Adrenal gland (tissue), 12 donors: ENCODE measurements around the gene MAN2C1. TPM values are rescaled to one million over a fixed set of nuclear protein-coding genes. Genes with fewer than 3 reads are reported as not detected.
A peak's percentile ranks its signal among the peaks of the same experiment; 100 is the strongest.

Experiments used
- DNase-seq, 7 donors: peaks; one replicate each; pipeline ENCODE4 v3.0.0-alpha.2; 2019 to 2020
- H3K27ac ChIP-seq, 5 donors: fragments of 200-600 bp; sonication (generic) in 4 of 5; 1 replicate in 3 of 5; 2 replicates in 2 of 5; pipeline versions ENCODE4 v1.5.1 to v1.8.0; 2016 to 2020; ENCODE audit warnings: mild to moderate bottlenecking in 1 of 5
- H3K27me3 ChIP-seq: fragments of 200-600 bp; 2 replicates; pipeline ENCODE4 v1.8.0; 2021
- H3K36me3 ChIP-seq, 2 donors: fragments of 200-600 bp; replicated peaks in 1 of 2; 1 replicate in 1 of 2; 2 replicates in 1 of 2; pipeline versions ENCODE4 v1.5.1 to v1.8.0; 2018 to 2022
- H3K4me1 ChIP-seq, 2 donors: fragments of 200-600 bp; replicated peaks in 1 of 2; 1 replicate in 1 of 2; 2 replicates in 1 of 2; pipeline versions ENCODE4 v1.5.1 to v1.8.0; 2018 to 2021
- H3K4me3 ChIP-seq, 4 donors: fragments of 200-600 bp; sonication (generic) in 3 of 4; one replicate each; pipeline ENCODE4 v1.5.1; 2016 to 2018
- H3K9me3 ChIP-seq, 3 donors: fragments of 200-600 bp; sonication (generic) in 1 of 3; replicated peaks in 1 of 3; 1 replicate in 2 of 3; 2 replicates in 1 of 3; pipeline versions ENCODE4 v1.5.1 to v1.8.0; 2016 to 2021
- CTCF ChIP-seq, 6 experiments: fragments of 450-650 bp in 4 of 6; fragments of 200-600 bp in 2 of 6; sonication (generic) in 1 of 6; IDR thresholded peaks; 1 replicate in 5 of 6; 2 replicates in 1 of 6; pipeline versions ENCODE4 v1.5.1 to v1.8.0; 2016 to 2021; ENCODE audit warnings: antibody characterized with exemption in 6 of 6, mild to moderate bottlenecking in 2 of 6, moderate library complexity in 1 of 6
- POLR2A ChIP-seq, 2 donors: fragments of 450-650 bp; IDR thresholded peaks; one replicate each; pipeline ENCODE4 v1.6.1; 2017; ENCODE audit warnings: antibody characterized with exemption in 2 of 2, mild to moderate bottlenecking in 2 of 2, moderate library complexity in 1 of 2
- WGBS, 4 donors: extraction: QIAGEN DNeasy Blood & Tissue Kit in 2 of 4; methylation state at CpG; one replicate each; pipeline versions ENCODE4 v1.1.5 to v1.1.7; 2013 to 2017; 5-methylcytosine and 5-hydroxymethylcytosine counted together
- intact Hi-C, 2 donors: fragments of 100-400 bp; cut with DNase I; formaldehyde crosslinking; loops; one replicate each; pipeline versions ENCODE4 v1.14.1 to v1.15.0; 2022 to 2023
- polyA plus RNA-seq, 3 donors: library from polyadenylated mRNA; stranded (reverse); fragments of 200-250 nt in 2 of 3; fragments of 350-450 nt in 1 of 3; fragmentation: Illumina TruSeq in 1 of 3; extraction: RNeasy Lipid Tissue Mini Kit (QIAGEN cat#74804) in 1 of 3; gene quantifications; one replicate each; pipeline ENCODE4 v1.2.3, GENCODE V29; 2013 to 2014
- total RNA-seq, 9 donors: library from RNA; depleted of rRNA in 4 of 9; stranded (reverse); fragments of >200 nt in 4 of 9; fragments of 120-200 nt in 1 of 9; fragmentation: NEBNext Ultra II Directional in 1 of 9; extraction: Animal tissue kit (Norgen Biotek cat#: 25700) in 1 of 9; gene quantifications; one replicate each; pipeline versions ENCODE4 v1.1.0 to v1.2.4, GENCODE V29; 2013 to 2023
- donor health status: healthy with polysubstance abuse.
- donor health status: Bipolar disorder and iron deficiency.
- donor health status: DM: yes; HTN: yes; CAD: no.
- donor health status: DM: no; HTN: no; CAD: no.
- donor health status: DM: no; HTN: no; CAD: no.
- donor health status: DM: yes; HTN: yes; CAD: no.

MAN2C1 gene
- total and polyA plus RNA-seq, 12 donors: 46.8 to 1,091 (median 251) TPM

DNA sequence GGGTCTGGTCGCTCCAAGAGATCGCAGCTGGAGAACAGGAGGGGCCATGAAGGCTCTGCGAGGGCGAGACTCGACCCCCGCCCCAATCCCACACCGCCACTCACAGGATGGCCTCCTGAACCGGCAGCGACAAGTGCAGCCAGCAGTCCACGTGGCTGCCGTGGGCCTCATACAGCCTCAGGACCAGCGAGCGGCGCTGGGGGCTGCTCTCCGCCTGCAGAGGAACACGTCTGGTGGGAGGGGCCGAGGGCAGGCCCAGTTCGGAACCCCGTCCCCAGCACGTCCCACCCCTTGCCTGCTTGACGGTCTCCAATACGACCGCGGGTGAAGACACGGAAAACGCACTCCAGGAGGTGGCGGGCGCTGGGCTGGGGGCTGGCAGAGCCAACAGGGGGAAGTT is 12.4 kb downstream of the MAN2C1 start:
- no peak overlapping the region for H3K4me3 ChIP-seq
- no peaks in the 10 kb centered on the region for H3K9me3 ChIP-seq
- H3K4me1 ChIP-seq: peaks cover 5 to 15% of the 10 kb centered on the region in 2 donors
- TF ChIP-seq POLR2A (IDR thresholded peaks at IDR 0.05): no peak
- TF ChIP-seq CTCF (IDR thresholded peaks at IDR 0.05): no peak
- H3K27ac ChIP-seq: no peak overlapping the region
- intact Hi-C loops: no loop called here
- peaks cover 0 to 66% of the 10 kb centered on the region in 2 donors for H3K36me3 ChIP-seq
- H3K27me3 ChIP-seq: no peaks in the 10 kb centered on the region
- WGBS, 4 donors: 83 to 92% (median 91%) methylated on average over 8 to 28 of the region's 28 CpGs
- DNase-seq: no peak

DNA sequence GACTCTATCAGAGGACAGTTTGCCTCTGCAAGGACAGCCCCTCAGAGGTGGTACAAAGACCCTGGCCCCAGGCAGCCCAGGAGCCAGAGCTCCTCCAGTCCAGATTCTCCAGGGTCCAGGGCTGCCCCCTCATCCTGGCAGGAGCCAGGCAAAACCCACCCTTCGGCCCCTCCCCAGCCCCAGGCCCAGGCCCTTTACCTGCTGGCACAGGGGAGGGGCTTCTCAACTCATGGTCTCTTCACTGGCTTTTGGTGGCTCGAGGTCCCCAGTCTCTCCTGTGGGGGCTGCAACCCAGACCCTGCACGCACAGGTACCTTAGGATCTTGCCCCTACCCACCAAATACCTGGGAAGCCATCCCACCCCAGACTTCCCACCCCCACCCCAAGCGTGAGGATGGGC is 13.0 kb downstream of the MAN2C1 start:
- peaks cover 0 to 62% of the 10 kb centered on the region in 2 donors for H3K36me3 ChIP-seq
- 92 to 100% (median 92%) methylated on average over 3 to 4 of the region's 4 CpGs; no CpG with 5 or more reads in 1 of the 4 donors for WGBS, 4 donors

GRCh38 chr15:75354454-75354853 is 14.0 kb downstream of the MAN2C1 start:
- intact Hi-C loops: no loop called here
- Histone ChIP-seq H3K9me3 (no peaks in the 10 kb centered on the region), H3K27me3 (no peaks in the 10 kb centered on the region), H3K27ac (no peak overlapping the region), H3K4me1 (peaks cover 0 to 4% of the 10 kb centered on the region in 2 donors), H3K36me3 (peaks cover 0 to 52% of the 10 kb centered on the region in 2 donors), H3K4me3 (no peak overlapping the region)
- no peak for DNase-seq
- TF ChIP-seq POLR2A (IDR thresholded peaks at IDR 0.05) (no peak), CTCF (IDR thresholded peaks at IDR 0.05) (no peak)
- WGBS, 4 donors: 73 to 84% (median 80%) methylated on average over 2 to 7 of the region's 7 CpGs

More for the DNA sequence above, 13.0 kb downstream of the MAN2C1 start:
- intact Hi-C loops: no loop called here
- Histone ChIP-seq H3K9me3 (no peaks in the 10 kb centered on the region), H3K27me3 (no peaks in the 10 kb centered on the region), H3K4me3 (no peak overlapping the region), H3K27ac (no peak overlapping the region), H3K4me1 (peaks cover 0 to 8% of the 10 kb centered on the region in 2 donors)
- TF ChIP-seq CTCF (IDR thresholded peaks at IDR 0.05): no peak
- no peak for TF ChIP-seq POLR2A (IDR thresholded peaks at IDR 0.05)
- DNase-seq: no peak

DNA sequence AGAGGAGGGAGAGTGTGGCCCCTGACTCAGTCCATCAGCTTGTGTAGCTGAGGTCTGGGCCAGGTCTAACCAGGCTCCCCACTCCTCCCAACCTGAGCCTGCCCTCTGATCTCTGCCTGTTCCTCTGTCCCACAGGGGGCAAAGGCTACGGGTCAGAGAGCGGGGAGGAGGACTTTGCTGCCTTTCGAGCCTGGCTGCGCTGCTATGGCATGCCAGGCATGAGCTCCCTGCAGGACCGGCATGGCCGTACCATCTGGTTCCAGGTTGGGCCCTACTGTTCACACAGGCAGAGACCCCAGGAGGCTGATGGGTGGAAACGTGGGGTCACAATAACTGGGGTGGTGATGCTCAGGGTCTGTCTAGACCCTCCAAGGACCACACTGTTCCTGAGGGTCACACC is 14.8 kb downstream of the MAN2C1 start:
- TF ChIP-seq POLR2A (IDR thresholded peaks at IDR 0.05) (no peak), CTCF (IDR thresholded peaks at IDR 0.05) (no peak)
- peak in 1 of 7 donors; percentile 15 for DNase-seq
- no peak overlapping the region for H3K4me3 ChIP-seq
- H3K9me3 ChIP-seq: no peaks in the 10 kb centered on the region
- H3K27ac ChIP-seq: no peak overlapping the region
- intact Hi-C loops: no loop called here
- H3K4me1 ChIP-seq: peaks cover 0 to 13% of the 10 kb centered on the region in 2 donors
- peaks cover 0 to 44% of the 10 kb centered on the region in 2 donors for H3K36me3 ChIP-seq
- 81 to 92% (median 86%) methylated on average over 3 to 7 of the region's 7 CpGs for WGBS, 4 donors
- no peaks in the 10 kb centered on the region for H3K27me3 ChIP-seq
